K562 (cell line): ENCODE data around the gene ZCCHC24. TPM values are rescaled to one million over a fixed set of nuclear protein-coding genes. Genes with fewer than 3 reads are reported as not detected.

ENCODE experiments used
- ATF3 ChIP-seq, 2 experiments: fragments of 450-650 bp in 1 of 2; sonication (generic) in 1 of 2; formaldehyde crosslinking in 1 of 2; IDR thresholded peaks in 1 of 2; conservative IDR thresholded peaks in 1 of 2; 2 replicates each; pipeline versions ENCODE4 v1.6.1 to v1.8.1; 2016 to 2023; ENCODE audit warnings: mild to moderate bottlenecking in 2 of 2, moderate library complexity in 2 of 2, inconsistent platforms in 1 of 2, missing genetic modification reagents in 1 of 2
- ATF6 ChIP-seq: sonication (generic); formaldehyde crosslinking; IDR thresholded peaks from 2 replicates; pipeline ENCODE4 v1.4.0; 2020; ENCODE audit warnings: mild to moderate bottlenecking, missing genetic modification reagents
- E2F8 ChIP-seq: fragments of 450-650 bp; IDR thresholded peaks from 2 replicates; pipeline ENCODE4 v1.7.1; 2018; ENCODE audit warnings: mild to moderate bottlenecking, low read depth; ENCODE audit not compliant: partially characterized antibody
- RB1 ChIP-seq: fragments of 450-650 bp; IDR thresholded peaks from 2 replicates; pipeline ENCODE4 v1.6.1; 2017; ENCODE audit warnings: low read depth, mild to moderate bottlenecking
- SIX5 ChIP-seq, 2 experiments: IDR thresholded peaks; 2 replicates each; pipeline ENCODE4 v1.6.1; 2011; ENCODE audit warnings: low read length in 2 of 2, borderline replicate concordance in 1 of 2, low read depth in 1 of 2, mild to moderate bottlenecking in 1 of 2, moderate library complexity in 1 of 2; ENCODE audit not compliant: insufficient read depth in 1 of 2
- TOE1 ChIP-seq, 2 experiments: fragments of 450-650 bp in 1 of 2; sonication (generic) in 1 of 2; formaldehyde crosslinking in 1 of 2; IDR thresholded peaks; 2 replicates each; pipeline versions ENCODE4 v1.7.1 to v1.8.0; 2016 to 2022; ENCODE audit warnings: borderline replicate concordance in 2 of 2, mild to moderate bottlenecking in 2 of 2, antibody characterized with exemption in 1 of 2, inconsistent platforms in 1 of 2, low read depth in 1 of 2, missing genetic modification reagents in 1 of 2, moderate library complexity in 1 of 2
- ZBTB49 ChIP-seq: sonication (generic); formaldehyde crosslinking; IDR thresholded peaks from 2 replicates; pipeline ENCODE4 v1.8.0; 2022; ENCODE audit warnings: missing genetic modification reagents, mild to moderate bottlenecking, borderline replicate concordance
- ZFP30 ChIP-seq: fragments of 250-450 bp; sonication (Bioruptor Pico); IDR thresholded peaks from 2 replicates; pipeline ENCODE4 v1.8.0; 2022; ENCODE audit warnings: moderate library complexity, mild to moderate bottlenecking, inconsistent platforms, borderline replicate concordance
- ZNF280B ChIP-seq: fragments of 250-450 bp; sonication (Bioruptor Pico); IDR thresholded peaks from 2 replicates; pipeline ENCODE4 v1.5.1; 2021; ENCODE audit warnings: mild to moderate bottlenecking
- ZNF324 ChIP-seq: fragments of 250-450 bp; sonication (Bioruptor Pico); IDR thresholded peaks from 2 replicates; pipeline ENCODE4 v1.4.0; 2020; ENCODE audit warnings: mild to moderate bottlenecking
- ZNF41 ChIP-seq: fragments of 250-450 bp; sonication (Bioruptor Pico); conservative IDR thresholded peaks from 2 replicates; pipeline ENCODE4 v1.4.0; 2020; ENCODE audit warnings: mild to moderate bottlenecking
- ZNF551 ChIP-seq: fragments of 250-450 bp; sonication (Bioruptor Pico); IDR thresholded peaks from 2 replicates; pipeline ENCODE4 v1.5.0; 2021; ENCODE audit warnings: mild to moderate bottlenecking, moderate library complexity
- ZNF717 ChIP-seq: fragments of 250-450 bp; sonication (Bioruptor Pico); IDR thresholded peaks from 2 replicates; pipeline ENCODE4 v1.5.0; 2021
- polyA plus RNA-seq, 8 experiments: library from polyadenylated mRNA; depleted of rRNA in 4 of 8; stranded (reverse) in 5 of 8; unstranded in 3 of 8; fragments of >200 nt; fragmentation: Nextera tagmentation in 2 of 8; fragmentation: Illumina TruSeq in 1 of 8; extraction: Ambion mirVana in 2 of 8; extraction: Trizol in 1 of 8; gene quantifications; 2 replicates each; pipeline versions ENCODE4 v1.2.1 to v1.2.3, GENCODE V29; 2011 to 2014; ENCODE audit warnings: inconsistent platforms in 1 of 8, missing spikeins in 1 of 8
- total RNA-seq, 7 experiments: library from RNA; depleted of rRNA in 6 of 7; stranded (reverse); fragments of >200 nt in 6 of 7; fragmentation: Illumina TruSeq in 2 of 7; extraction: Trizol in 2 of 7; gene quantifications; 2 replicates each; pipeline versions ENCODE4 v1.2.1 to v1.2.3, GENCODE V29; 2011 to 2021; ENCODE audit warnings: low replicate concordance in 1 of 7

The ZCCHC24 gene
- total and polyA plus RNA-seq, 9 of the 15 experiments (the other 6 are each of a cell fraction or from before 2014, with no cell fraction given), result 0.84 to 11.0 (median 4.6) TPM

GRCh38 chr10:79347226-79347893 lies 98.1 kb downstream of the ZCCHC24 start, which contains the start of gene PPIF (continued):
- TF ChIP-seq SIX5 (IDR thresholded peaks at IDR 0.05; ENCODE audit: borderline replicate concordance in 1 of 2, insufficient read depth in 1 of 2, low read depth in 1 of 2, low read length in 2 of 2) (no peak), ZNF551 (CRISPR knock-in tag) (no peak), ZBTB49 (CRISPR knock-in tag) (no peak), ZNF324 (CRISPR knock-in tag) (no peak), ZNF280B (CRISPR knock-in tag) (no peak), ZNF41 (no peak), TOE1 (IDR thresholded peaks at IDR 0.05; ENCODE audit: borderline replicate concordance) (no peak), TOE1 (CRISPR knock-in tag; IDR thresholded peaks at IDR 0.05; ENCODE audit: borderline replicate concordance, low read depth) (no peak), ZNF717 (CRISPR knock-in tag) (no peak), ZFP30 (CRISPR knock-in tag) (no peak), E2F8 (peak; percentile 1), ATF6 (CRISPR knock-in tag) (0 out of 2 replicates have a peak, but pooled peaks have one; percentile 63), RB1 (peak; percentile 98), ATF3 (IDR thresholded peaks at IDR 0.05) (no peak), ATF3 (CRISPR knock-in tag; conservative IDR thresholded peaks at IDR 0.05) (peak; percentile 77; the same call in 1 of the 2 replicates)
